Measurements from ENCODE around the gene GLCE.
"Not testable (repeated sequence)": the region's sequence is repeated elsewhere in the genome, so short reads cannot be mapped to it uniquely, and the experiment has no call there.

Gene GLCE

DNA sequence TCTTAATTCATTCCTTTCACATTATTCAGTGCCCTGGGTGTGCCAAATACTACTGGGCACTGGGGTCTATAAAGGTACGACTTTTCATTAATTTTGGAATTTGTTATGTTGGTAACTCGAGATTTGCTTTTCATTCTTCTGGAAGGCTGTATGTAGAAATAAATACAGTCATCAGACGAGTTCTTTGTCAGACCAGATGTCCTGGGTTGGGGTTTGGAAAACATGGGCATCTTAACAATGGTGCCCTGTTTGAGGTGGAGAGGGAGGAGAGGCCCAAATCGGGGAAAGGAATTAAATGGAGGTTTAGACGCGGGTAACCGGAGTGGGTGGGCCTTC, 662 bp upstream of the GLCE start:
- no peaks in the 10 kb centered on the region for H3K36me3 ChIP-seq (ENCODE audit: control insufficient read depth, insufficient read depth, low read length)
- H3K9me3 ChIP-seq (ENCODE audit: control insufficient read depth, insufficient read depth, low read depth, low read length): no peaks in the 10 kb centered on the region
- peaks cover 13% of the 10 kb centered on the region for H3K27me3 ChIP-seq (ENCODE audit: control insufficient read depth, insufficient read depth, low read length)
- H3K4me3 ChIP-seq (ENCODE audit: low read depth, low read length): peak overlapping the region; percentile 79
- H3K9ac ChIP-seq (ENCODE audit: low read length): peak overlapping the region; percentile 65
- H3K4me1 ChIP-seq (ENCODE audit: control insufficient read depth, insufficient read depth, low read length): peaks cover 5% of the 10 kb centered on the region
- H3K27ac ChIP-seq (ENCODE audit: low read depth, low read length): 0 out of 2 replicates have a peak overlapping the region, but pooled peaks have one; percentile 21

DNA sequence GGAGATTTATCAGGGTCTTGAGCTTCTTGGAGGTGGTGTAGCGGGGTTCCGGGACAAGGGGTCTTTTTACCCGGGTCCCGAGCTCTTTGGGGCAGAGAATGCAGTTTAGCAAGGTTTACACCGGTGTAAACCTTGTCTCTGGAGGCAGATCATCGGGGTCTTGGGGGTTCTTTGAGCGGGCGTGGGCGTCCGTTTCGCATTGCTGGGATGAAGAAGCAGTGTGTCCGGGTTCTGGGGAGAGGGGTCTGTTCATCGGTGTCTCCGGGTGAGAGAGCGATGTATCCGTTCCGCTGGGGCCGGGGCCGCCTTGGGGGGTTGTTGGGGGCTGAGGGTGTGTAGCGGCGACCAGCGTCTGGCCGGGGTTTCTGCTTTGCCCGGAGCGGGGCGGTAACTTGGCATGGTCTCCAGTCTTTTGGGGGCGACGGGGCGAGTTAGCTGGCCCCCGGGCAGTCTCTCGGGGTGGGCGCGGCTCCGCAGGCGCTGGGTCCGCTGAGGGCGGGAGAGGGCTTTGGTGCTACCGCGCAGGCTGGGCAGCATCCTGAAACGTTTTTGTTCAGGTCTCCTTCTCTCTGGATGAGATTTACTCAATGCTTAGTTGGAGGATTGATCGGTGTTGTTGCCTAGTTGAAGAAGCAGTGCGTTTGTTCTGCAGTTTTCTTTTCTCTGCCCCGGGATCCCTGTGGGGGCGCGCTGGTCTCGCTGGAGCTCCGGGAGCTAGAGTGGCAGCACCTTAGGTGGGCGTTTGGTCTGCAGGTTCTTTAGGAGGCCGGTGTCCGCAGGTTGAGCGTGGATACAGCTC, 843 bp downstream of the GLCE start:
- H3K4me3 ChIP-seq (ENCODE audit: low read depth, low read length): peak overlapping the region; percentile 79
- H3K27me3 ChIP-seq (ENCODE audit: control insufficient read depth, insufficient read depth, low read length): peaks cover 13% of the 10 kb centered on the region
- no peaks in the 10 kb centered on the region for H3K9me3 ChIP-seq (ENCODE audit: control insufficient read depth, insufficient read depth, low read depth, low read length)
- no peak overlapping the region for H3K27ac ChIP-seq (ENCODE audit: low read depth, low read length)
- peaks cover 5% of the 10 kb centered on the region for H3K4me1 ChIP-seq (ENCODE audit: control insufficient read depth, insufficient read depth, low read length)
- H3K9ac ChIP-seq (ENCODE audit: low read length): peak overlapping the region; percentile 89
- H3K36me3 ChIP-seq (ENCODE audit: control insufficient read depth, insufficient read depth, low read length): no peaks in the 10 kb centered on the region

DNA sequence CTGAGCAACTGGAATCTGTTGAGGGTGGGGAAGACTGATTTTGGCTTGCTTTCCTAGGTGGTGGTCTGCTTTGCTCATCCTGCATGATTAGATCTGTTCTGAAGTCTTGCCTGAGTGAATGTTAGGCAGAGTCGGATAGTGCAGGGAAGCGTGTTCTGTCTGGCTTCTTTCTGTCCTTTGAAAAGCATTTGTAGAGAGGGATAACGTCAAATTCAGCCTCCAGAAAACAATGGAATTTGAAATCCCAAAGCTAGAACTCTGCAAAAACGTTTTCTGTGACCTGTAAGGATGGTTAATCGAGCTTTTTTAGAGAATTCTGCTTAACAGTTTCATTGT, 1.4 kb downstream of the GLCE start:
- peaks cover 13% of the 10 kb centered on the region for H3K27me3 ChIP-seq (ENCODE audit: control insufficient read depth, insufficient read depth, low read length)
- peaks cover 5% of the 10 kb centered on the region for H3K4me1 ChIP-seq (ENCODE audit: control insufficient read depth, insufficient read depth, low read length)
- H3K36me3 ChIP-seq (ENCODE audit: control insufficient read depth, insufficient read depth, low read length): no peaks in the 10 kb centered on the region
- no peak overlapping the region for H3K27ac ChIP-seq (ENCODE audit: low read depth, low read length)
- peak overlapping the region; percentile 79 for H3K4me3 ChIP-seq (ENCODE audit: low read depth, low read length)
- no peaks in the 10 kb centered on the region for H3K9me3 ChIP-seq (ENCODE audit: control insufficient read depth, insufficient read depth, low read depth, low read length)
- peak overlapping the region; percentile 89 for H3K9ac ChIP-seq (ENCODE audit: low read length)

DNA sequence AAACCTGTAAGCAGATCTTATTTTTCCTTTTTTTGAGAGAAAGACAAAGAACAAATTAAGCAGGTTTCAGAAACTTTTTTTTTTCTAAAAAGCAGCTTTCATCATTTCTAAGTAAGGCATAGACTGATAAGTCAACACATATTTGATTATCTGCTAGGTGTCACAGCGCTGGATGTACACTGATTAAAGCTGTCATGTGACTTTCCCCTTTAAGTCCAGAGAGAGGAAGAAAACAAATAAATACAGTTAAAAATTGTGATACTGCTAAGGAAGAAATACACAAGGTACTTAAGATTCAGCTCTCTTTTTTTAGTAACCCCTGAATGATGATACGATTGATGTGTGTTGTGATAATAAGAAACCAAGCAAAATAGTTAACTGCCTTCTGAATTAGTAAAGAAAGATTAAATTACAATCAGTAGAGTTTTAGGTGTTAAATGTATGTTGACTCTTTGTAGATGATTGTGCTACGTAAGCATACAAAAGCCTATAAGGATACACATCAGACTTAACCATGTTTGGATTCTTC, 2.8 kb downstream of the GLCE start:
- no peaks in the 10 kb centered on the region for H3K9me3 ChIP-seq (ENCODE audit: control insufficient read depth, insufficient read depth, low read depth, low read length)
- H3K4me1 ChIP-seq (ENCODE audit: control insufficient read depth, insufficient read depth, low read length): peaks cover 5% of the 10 kb centered on the region
- H3K27me3 ChIP-seq (ENCODE audit: control insufficient read depth, insufficient read depth, low read length): peaks cover 13% of the 10 kb centered on the region
- H3K36me3 ChIP-seq (ENCODE audit: control insufficient read depth, insufficient read depth, low read length): no peaks in the 10 kb centered on the region
- no peak overlapping the region for H3K4me3 ChIP-seq (ENCODE audit: low read depth, low read length)
- H3K9ac ChIP-seq (ENCODE audit: low read length): no peak overlapping the region
- no peak overlapping the region for H3K27ac ChIP-seq (ENCODE audit: low read depth, low read length)

DNA sequence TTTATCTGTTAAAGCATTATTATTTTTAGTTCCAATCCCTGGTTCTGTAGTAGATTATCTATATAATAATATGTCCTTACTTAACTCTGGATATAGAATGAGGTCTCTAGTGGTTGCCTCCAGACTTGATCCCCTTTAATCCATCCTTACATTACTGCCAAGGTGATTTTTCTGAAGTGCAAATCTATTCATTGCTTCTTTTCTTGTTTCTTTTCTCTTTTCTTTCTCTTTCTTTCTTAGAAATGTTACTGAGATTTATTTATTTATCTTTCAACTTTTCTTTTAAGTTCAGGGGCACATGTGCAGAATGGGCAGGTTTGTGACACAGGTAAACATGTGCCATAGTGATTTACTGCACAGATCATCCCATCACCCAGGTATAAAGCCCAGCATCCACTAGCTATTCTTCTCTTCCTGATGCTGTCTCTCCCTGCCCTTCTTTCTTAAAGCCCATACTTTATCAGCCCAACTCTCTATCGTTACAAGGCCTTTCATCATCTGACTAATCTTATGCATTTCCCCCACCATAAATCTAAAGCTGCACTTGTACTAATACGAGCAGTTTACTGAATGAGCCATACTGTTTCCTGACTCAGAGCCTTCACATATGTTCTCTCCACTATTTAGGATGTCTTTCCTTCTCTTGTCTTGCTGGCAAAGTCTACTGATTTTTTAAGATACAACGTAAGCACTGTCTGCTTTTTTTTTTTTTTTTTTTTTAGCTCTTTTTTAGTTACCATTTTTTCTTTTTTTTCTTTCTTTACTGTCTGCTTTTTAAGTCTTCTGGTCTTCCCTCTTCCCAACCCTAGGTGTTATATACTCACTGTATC, 4.6 kb downstream of the GLCE start:
- Histone ChIP-seq H3K4me3 (ENCODE audit: low read depth, low read length) (no peak overlapping the region), H3K27ac (ENCODE audit: low read depth, low read length) (no peak overlapping the region), H3K9me3 (ENCODE audit: control insufficient read depth, insufficient read depth, low read depth, low read length) (no peaks in the 10 kb centered on the region), H3K9ac (ENCODE audit: low read length) (no peak overlapping the region), H3K36me3 (ENCODE audit: control insufficient read depth, insufficient read depth, low read length) (no peaks in the 10 kb centered on the region), H3K27me3 (ENCODE audit: control insufficient read depth, insufficient read depth, low read length) (peaks cover 13% of the 10 kb centered on the region), H3K4me1 (ENCODE audit: control insufficient read depth, insufficient read depth, low read length) (peaks cover 5% of the 10 kb centered on the region)

DNA sequence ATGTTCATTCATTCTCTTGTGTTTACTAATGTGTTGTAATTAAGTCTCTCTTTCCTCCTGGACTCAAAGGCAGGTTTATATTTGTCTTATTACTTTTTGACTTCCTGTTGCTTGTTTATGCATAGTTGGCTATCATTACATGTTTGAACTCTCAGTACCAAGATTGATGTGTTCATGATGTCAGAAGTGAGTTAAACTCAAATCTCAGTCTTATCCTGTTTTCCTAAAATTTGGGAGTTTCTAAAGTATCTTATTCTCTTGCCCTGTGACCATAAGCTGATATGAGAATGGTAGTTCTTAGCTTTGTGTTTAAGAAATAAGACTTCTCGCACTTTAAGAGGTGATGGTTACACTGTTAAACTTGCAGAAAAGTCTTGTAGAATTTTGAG, 5.2 kb downstream of the GLCE start:
- Histone ChIP-seq H3K4me1 (ENCODE audit: control insufficient read depth, insufficient read depth, low read length) (peaks cover 5% of the 10 kb centered on the region), H3K27ac (ENCODE audit: low read depth, low read length) (no peak overlapping the region)

DNA sequence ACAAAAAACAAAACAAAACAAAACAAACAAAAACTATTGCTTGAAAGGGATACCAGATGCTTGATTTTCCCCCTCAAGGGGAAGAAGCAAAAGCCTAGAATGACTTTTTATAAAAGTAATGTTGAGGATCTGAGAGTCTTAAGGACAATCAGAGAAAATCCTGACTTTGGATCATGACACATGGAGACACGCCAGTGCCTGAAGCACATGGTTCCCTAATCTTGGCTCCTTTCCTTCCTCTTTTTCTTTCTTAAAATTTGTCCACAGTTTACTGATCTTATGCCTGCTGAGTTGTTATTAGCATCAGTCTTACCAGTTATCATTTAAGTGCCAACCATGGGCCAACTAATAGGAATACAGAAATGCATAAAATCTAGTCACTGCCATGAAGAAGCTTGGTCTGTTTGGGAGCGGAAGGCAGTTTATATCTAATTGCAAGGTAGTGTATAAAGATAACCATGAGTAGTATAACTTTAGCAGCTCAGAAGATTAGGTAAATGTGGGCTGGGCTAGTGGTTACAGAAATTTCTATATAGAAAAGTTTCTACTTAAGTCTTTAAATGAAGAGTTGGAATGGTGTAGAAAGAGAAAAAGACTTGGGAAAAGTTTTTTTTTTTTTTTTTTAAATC, 6.9 kb downstream of the GLCE start:
- H3K27me3 ChIP-seq (ENCODE audit: control insufficient read depth, insufficient read depth, low read length): peaks cover 2% of the 10 kb centered on the region
- H3K9ac ChIP-seq (ENCODE audit: low read length): no peak overlapping the region
- no peaks in the 10 kb centered on the region for H3K4me1 ChIP-seq (ENCODE audit: control insufficient read depth, insufficient read depth, low read length)
- H3K4me3 ChIP-seq (ENCODE audit: low read depth, low read length): no peak overlapping the region
- no peaks in the 10 kb centered on the region for H3K9me3 ChIP-seq (ENCODE audit: control insufficient read depth, insufficient read depth, low read depth, low read length)
- no peak overlapping the region for H3K27ac ChIP-seq (ENCODE audit: low read depth, low read length)
- H3K36me3 ChIP-seq (ENCODE audit: control insufficient read depth, insufficient read depth, low read length): no peaks in the 10 kb centered on the region

More for the DNA sequence above, 5.2 kb downstream of the GLCE start:
- Histone ChIP-seq H3K27me3 (ENCODE audit: control insufficient read depth, insufficient read depth, low read length) (peaks cover 13% of the 10 kb centered on the region), H3K9ac (ENCODE audit: low read length) (no peak overlapping the region), H3K9me3 (ENCODE audit: control insufficient read depth, insufficient read depth, low read depth, low read length) (no peaks in the 10 kb centered on the region), H3K36me3 (ENCODE audit: control insufficient read depth, insufficient read depth, low read length) (no peaks in the 10 kb centered on the region), H3K4me3 (ENCODE audit: low read depth, low read length) (no peak overlapping the region)

DNA sequence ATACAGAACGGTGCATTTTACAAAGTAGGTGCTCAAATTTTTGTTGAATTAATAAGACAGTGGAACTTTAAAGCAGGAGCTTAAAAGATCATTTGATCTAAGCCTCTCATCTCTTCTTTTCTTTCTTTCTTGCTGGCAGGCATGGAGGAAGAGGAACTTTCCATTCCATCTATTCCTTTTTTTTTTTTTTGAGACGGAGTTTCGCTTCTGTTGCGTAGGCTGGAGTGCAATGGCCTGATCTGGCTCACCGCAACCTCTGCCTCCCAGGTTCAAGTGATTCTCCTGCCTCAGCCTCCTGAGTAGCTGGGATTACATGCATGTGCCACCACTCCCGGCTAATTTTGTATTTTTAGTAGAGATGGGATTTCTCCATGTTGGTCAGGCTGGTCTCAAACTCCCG, 7.9 kb downstream of the GLCE start:
- H3K36me3 ChIP-seq (ENCODE audit: control insufficient read depth, insufficient read depth, low read length); H3K27me3 ChIP-seq (ENCODE audit: control insufficient read depth, insufficient read depth, low read length); H3K9ac ChIP-seq (ENCODE audit: low read length); H3K4me1 ChIP-seq (ENCODE audit: control insufficient read depth, insufficient read depth, low read length); H3K4me3 ChIP-seq (ENCODE audit: low read depth, low read length); H3K9me3 ChIP-seq (ENCODE audit: control insufficient read depth, insufficient read depth, low read depth, low read length); H3K27ac ChIP-seq (ENCODE audit: low read depth, low read length): not testable (repeated sequence)

DNA sequence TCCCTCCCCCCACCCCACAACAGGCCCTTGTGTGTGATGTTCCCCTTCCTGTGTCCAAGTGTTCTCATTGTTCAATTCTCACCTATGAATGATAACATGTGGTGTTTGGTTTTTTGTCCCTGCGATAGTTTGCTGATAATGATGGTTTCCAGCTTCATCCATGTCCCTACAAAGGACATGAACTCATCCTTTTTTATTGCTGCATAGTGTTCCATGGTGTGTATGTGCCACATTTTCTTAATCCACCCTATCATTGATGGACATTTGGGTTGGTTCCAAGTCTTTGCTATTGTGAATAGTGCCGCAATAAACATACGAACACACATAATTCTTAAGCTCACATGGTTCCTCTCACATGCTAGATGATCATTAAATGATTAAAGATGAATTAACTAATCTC, 9.1 kb downstream of the GLCE start:
- H3K4me1 ChIP-seq (ENCODE audit: control insufficient read depth, insufficient read depth, low read length); H3K27ac ChIP-seq (ENCODE audit: low read depth, low read length); H3K9me3 ChIP-seq (ENCODE audit: control insufficient read depth, insufficient read depth, low read depth, low read length); H3K27me3 ChIP-seq (ENCODE audit: control insufficient read depth, insufficient read depth, low read length); H3K36me3 ChIP-seq (ENCODE audit: control insufficient read depth, insufficient read depth, low read length); H3K4me3 ChIP-seq (ENCODE audit: low read depth, low read length); H3K9ac ChIP-seq (ENCODE audit: low read length): not testable (repeated sequence)

DNA sequence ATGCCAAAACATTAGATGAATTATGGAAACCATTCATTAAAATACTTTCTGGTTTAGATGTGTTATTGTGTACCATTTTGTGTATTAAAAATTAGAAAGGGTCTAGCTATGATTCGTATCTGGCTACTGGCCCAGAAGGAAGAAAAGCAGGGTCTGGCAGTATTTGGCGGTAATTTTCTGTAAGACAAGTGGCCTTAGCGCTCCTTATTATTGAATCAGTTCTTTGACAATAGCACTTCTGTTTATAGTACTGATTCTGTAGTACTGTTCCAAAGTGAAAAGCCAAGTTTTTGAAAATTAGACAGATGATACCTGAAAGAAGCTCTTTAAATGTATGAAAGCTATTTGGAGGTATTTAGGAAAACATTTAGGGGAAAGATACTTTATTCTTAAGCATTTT, 10.2 kb downstream of the GLCE start:
- Histone ChIP-seq H3K4me3 (ENCODE audit: low read depth, low read length) (no peak overlapping the region), H3K4me1 (ENCODE audit: control insufficient read depth, insufficient read depth, low read length) (no peaks in the 10 kb centered on the region), H3K9me3 (ENCODE audit: control insufficient read depth, insufficient read depth, low read depth, low read length) (no peaks in the 10 kb centered on the region), H3K9ac (ENCODE audit: low read length) (no peak overlapping the region), H3K27me3 (ENCODE audit: control insufficient read depth, insufficient read depth, low read length) (no peaks in the 10 kb centered on the region), H3K27ac (ENCODE audit: low read depth, low read length) (no peak overlapping the region), H3K36me3 (ENCODE audit: control insufficient read depth, insufficient read depth, low read length) (no peaks in the 10 kb centered on the region)

DNA sequence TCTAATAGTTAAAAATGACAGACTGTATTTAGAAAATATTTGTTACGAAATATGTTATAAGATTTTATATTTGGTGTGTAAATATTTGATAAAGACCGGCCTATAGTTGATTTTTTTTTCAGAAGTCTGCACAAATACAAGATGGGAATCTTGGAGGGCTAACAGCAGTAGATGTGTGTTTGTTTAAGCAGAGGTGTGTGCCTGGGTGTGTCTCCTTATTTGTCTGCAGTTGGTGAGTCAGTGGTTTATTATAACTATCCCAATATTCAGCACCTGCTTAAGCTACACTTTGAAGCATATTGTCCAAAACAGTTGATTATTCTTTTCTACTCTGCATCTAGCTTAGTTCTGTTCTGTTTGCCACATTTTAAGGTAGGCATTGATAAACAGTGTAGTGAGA, 12.4 kb downstream of the GLCE start:
- H3K4me1 ChIP-seq (ENCODE audit: control insufficient read depth, insufficient read depth, low read length): no peaks in the 10 kb centered on the region
- H3K9me3 ChIP-seq (ENCODE audit: control insufficient read depth, insufficient read depth, low read depth, low read length): no peaks in the 10 kb centered on the region
- no peaks in the 10 kb centered on the region for H3K36me3 ChIP-seq (ENCODE audit: control insufficient read depth, insufficient read depth, low read length)
- no peak overlapping the region for H3K27ac ChIP-seq (ENCODE audit: low read depth, low read length)
- H3K9ac ChIP-seq (ENCODE audit: low read length): no peak overlapping the region
- H3K4me3 ChIP-seq (ENCODE audit: low read depth, low read length): no peak overlapping the region
- H3K27me3 ChIP-seq (ENCODE audit: control insufficient read depth, insufficient read depth, low read length): no peaks in the 10 kb centered on the region
